ENCODE measurements around the gene ARMC7. TPM values are rescaled to one million over a fixed set of nuclear protein-coding genes. Genes with fewer than 3 reads are reported as not detected.

ARMC7 gene
- total and polyA plus RNA-seq, 2 of the 13 experiments (the other 11 are each of a cell fraction or from before 2014, with no cell fraction given), result 3.9 to 4.2 TPM

DNA sequence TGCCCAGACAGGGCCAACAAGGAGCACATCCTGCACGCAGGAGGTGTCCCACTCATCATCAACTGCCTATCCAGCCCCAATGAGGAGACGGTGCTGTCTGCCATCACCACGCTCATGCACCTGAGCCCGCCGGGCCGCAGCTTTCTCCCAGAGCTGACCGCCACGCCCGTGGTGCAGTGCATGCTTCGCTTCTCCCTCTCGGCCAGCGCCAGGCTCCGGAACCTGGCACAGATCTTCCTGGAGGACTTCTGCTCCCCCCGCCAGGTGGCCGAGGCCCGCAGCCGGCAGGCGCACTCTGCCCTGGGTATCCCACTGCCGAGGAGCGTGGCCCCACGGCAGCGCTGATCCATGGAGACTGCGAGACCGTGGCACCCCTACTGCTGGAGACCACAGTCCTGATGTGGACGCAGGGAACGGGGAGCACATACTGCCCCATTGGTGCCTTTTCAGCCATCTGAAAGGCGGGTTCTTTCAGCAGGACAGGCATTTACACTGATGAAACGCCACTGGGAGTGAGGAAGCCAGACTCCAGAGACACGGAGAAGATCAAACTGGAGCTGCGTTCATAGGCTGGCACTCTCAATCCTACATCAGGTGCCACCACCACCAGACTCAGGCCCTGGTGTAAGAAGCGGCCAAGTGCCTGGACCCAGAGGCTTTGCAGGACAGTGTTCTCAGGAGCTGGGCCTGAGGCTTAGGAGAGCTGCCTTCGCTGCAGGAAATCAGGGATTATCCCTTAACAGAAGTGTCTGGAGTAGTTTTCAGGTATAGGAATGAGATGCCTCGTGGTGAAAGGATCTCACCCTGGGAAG lies 19.1 kb downstream of the ARMC7 start (continued):
- TF ChIP-seq JUN (CRISPR knock-in tag; IDR thresholded peaks at IDR 0.05) (no peak), POLR2AphosphoS5 (IDR thresholded peaks at IDR 0.05; ENCODE audit: low read depth, low read length) (peak; percentile 31; the same call in 1 of the 2 replicates), RBM39 (IDR thresholded peaks at IDR 0.05; ENCODE audit: low read depth, low read length, poor library complexity, severe bottlenecking) (peak; percentile 4), POLR2A (IDR thresholded peaks at IDR 0.05; ENCODE audit: insufficient read depth in 1 of 2, low read depth in 2 of 2, low read length in 2 of 2) (peak in 1 of 2 experiments; percentile 32; a peak in 2 of 4 replicates), SRY (CRISPR knock-in tag; IDR thresholded peaks at IDR 0.05) (0 out of 2 replicates have a peak, but pooled peaks have one; percentile 27), ZNF276 (CRISPR knock-in tag; IDR thresholded peaks at IDR 0.05; ENCODE audit: low read depth) (no peak), SMC3 (IDR thresholded peaks at IDR 0.05; ENCODE audit: low read length) (no peak), ARNTL (CRISPR knock-in tag; IDR thresholded peaks at IDR 0.05) (no peak), ZBTB38 (CRISPR knock-in tag; IDR thresholded peaks at IDR 0.05) (no peak), ZBTB1 (CRISPR knock-in tag; IDR thresholded peaks at IDR 0.05; ENCODE audit: borderline replicate concordance) (no peak), TOPORS (CRISPR knock-in tag; IDR thresholded peaks at IDR 0.05) (no peak), HMG20A (CRISPR knock-in tag; IDR thresholded peaks at IDR 0.05; ENCODE audit: borderline replicate concordance) (no peak)
